Fibroblast of peridontal ligament (primary cell): ENCODE data around the gene RUNX1.
A peak's percentile ranks its signal among the peaks of the same experiment; 100 is the strongest.

ENCODE experiments used
- DNase-seq: peaks from one replicate; pipeline ENCODE4 v3.0.0-alpha.2; 2010; ENCODE audit errors: extremely low read depth

The RUNX1 gene

GRCh38 chr21:34790341-34790740 lies 258.8 kb downstream of the RUNX1 start:
- no peak for DNase-seq

DNA sequence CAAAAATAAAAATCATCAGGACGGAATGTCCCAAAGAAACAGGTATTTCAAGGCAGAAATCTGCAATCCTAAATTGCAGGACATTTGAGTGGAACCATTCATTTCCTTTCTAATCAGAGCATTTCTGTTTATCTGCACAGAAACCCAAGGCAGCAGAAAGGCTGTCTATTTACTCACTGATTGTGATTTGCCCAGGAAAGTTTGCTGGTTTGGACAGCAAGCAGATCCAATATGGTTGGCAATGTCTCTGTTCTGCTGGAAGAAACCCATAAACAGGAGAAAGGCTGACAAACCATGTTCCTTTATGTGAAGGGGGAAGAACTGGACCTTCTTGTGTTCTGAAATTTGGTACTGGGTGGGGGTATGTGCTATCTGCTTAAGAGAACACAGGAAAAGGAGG lies 260.2 kb downstream of the RUNX1 start:
- DNase-seq: no peak

GRCh38 chr21:34783815-34784214 lies 265.3 kb downstream of the RUNX1 start:
- no peak for DNase-seq

GRCh38 chr21:34782506-34783360 lies 266.4 kb downstream of the RUNX1 start:
- no peak for DNase-seq

DNA sequence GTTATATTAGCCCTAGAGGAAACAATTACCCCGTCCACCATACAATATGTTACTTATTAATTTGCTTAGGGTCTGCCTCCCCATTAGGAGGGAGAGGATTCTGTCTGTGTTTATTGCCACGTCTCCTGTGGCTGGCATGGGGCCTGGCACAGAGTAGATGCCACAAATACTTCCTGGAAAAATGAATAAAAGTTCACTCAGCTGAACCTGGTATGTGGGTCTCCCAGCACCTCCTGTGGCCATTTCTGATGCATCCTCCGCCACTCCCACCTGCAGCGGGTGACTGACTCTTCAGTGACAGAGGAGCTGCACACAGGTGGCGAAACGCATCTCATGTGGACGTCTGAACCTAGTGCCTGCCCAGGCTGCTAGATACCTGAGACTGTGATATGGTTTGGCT lies 267.6 kb downstream of the RUNX1 start:
- DNase-seq: no peak

- DNase-seq: no peak
Measured at GRCh38 chr21:34779860-34780259, 269.2 kb downstream of the RUNX1 start.

GRCh38 chr21:34775793-34776192 lies 273.3 kb downstream of the RUNX1 start:
- no peak for DNase-seq

DNA sequence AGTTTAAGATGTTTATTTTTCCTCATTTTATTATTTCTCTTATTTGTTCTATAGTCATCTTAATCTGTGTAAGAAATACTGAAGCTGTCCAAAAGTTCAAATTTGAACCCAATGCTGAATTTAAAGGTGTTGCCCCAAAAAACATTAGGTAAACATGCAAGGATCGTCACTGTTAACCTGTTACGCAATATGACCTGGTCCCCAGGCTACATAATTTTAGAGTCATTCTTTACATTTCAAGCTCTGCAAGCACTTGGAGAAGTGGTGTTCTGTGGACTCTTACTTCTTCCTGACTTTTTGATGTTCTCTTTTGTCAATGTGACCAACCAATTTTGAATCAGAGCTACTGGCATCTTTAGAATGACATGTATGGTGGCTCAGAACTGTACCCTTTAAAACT lies 274.4 kb downstream of the RUNX1 start:
- no peak for DNase-seq

- peak; percentile 74 for DNase-seq
Measured at GRCh38 chr21:34771512-34772028, 277.5 kb downstream of the RUNX1 start.

DNA sequence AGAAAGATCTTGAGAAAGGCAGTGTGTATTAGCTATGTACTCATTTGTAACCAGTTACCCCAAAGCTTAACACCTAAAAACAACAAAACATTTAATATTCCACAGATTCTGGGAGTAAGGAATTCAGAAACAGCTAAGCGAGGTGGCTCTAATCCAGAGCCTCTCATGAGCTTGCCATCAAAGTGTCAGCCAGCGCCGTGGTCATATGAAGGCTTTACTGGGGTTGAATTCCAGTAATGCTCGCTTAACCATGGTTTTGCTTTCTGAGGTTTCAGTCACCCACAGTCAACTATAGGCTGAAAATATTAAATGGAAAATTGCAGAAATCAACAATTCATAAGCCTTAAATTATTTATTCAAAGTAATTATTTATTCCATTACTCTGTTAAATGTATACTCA lies 278.5 kb downstream of the RUNX1 start:
- peak; percentile 30 for DNase-seq

DNA sequence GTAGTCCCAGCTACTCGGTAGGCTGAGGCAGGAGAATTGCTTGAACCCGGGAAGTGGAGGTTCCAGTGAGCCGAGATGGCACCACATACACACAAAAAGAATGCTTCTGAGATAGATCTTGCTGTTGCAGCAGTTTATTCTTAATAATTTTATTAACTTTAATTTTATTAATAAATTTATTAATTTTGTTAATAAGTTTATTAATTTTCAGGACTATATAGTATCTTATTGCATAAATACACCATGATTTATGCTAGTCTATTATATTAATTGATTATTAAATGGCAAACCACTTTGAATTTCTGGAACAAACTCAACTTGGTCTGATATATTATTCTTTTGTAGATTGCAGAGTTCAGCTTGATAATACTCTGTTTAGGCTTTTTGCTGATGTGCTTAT lies 280.8 kb downstream of the RUNX1 start:
- DNase-seq: no peak

GRCh38 chr21:34766862-34767261 lies 282.2 kb downstream of the RUNX1 start:
- no peak for DNase-seq

DNA sequence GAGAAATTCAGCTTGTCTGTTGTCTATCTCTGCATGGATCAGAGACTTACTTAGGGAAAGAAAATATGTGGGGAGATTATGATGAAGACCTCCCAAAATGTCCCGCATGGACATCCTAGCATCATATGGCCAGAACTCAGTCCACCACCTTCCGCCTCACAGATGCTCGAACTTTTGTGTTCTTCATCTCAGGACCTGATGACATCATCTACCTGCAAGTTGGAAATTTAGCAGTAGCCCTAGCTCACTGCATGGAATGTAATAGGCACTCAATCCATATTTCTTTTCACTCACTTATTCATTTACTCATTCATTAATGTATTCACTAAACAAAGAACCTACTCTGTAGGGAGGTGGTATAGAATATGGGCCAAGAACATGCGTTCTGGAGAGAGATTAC lies 283.5 kb downstream of the RUNX1 start:
- DNase-seq: no peak

DNA sequence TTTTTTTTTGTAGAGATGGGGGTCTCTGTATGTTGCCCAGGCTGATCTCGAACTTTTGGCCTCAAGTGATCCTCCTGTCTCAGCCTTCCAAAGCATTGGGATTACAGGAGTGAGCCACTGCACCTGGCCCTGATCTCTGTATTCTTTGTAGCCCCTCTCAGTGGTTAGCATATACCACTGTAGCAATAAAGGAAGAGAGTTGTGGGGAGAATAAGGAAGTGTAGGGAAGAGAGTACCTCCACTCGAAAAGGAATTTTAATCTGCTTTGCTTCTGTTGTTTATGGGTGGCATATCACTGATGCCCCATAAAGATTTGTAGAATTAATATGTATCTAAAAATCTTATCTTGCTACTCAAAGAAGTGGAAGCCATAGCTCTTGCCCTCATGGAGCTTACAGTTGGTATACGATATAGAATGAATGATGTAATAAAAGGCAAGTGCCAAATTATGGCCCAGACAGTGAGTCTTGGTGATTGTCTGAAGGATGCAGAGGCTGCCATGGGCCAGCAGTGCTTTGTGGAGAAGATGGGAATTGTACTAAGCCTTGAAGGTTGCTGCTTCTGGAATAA lies 284.3 kb downstream of the RUNX1 start:
- no peak for DNase-seq

DNA sequence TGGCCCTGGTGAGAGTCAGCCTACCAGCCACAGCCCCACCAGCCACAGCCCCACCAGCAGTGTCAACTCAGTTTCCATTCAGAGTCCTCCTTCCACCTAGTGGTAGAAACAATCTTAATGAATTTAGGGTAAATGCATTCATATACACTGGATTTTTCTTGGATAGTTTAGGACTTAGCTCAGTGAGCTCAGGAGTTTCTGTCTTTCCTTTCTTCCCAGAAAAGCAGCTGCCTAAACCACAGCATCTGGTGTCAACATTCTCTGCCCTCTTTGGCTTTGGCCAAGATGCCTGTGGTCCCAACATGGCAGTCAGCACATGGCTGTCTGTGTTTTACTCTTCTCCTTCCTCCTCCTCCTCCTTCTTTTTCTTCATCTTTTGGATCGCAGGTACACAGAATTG lies 286.3 kb downstream of the RUNX1 start:
- peak; percentile 90 for DNase-seq

- no peak for DNase-seq
Measured at GRCh38 chr21:34761758-34762330, 287.3 kb downstream of the RUNX1 start.

DNA sequence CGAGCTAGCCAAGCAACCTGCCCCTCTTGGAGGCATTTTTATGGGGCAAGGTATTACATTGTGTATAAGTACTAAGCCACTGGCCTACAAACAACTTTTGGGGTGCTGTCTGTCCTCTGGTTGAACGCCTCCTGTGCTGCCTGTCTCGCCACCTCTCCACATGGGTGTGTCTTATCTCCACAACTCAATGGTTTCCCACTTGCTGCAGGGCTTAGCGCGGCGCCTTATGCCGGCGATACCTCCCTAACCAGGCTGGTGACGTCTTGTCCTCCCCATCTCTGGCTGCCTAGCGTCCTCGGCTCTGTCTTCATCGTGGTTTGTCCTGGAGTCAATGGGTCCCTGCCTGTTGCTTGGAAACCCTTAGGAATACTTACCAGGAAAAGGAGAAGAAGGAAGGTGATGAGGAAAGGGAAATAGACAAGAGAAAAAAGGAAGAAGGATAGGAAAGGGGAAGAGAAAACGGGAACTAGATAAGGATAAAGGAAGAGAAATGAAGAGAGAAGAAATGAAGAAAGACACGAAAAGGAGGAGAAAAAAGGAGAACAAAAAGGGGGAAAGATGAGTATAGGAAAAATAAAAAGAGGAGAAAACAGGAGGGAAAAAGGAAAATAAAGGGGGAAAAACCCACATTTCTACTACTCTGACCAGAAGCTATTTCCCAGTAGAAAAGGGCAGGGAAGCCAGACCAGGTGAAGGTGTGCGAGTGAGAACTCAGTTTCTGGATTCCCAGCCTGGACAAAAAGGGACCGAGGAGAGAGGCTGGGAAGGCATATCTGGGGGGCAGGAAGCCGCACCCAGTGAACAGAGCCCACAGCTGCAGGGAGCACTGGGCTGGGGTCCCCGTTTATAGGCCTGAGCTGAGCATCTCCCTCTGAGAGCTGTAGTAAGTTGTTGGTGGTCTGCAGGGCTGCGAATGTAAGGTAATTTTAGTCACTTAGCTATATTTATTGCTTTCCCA lies 294.1 kb downstream of the RUNX1 start:
- DNase-seq: no peak

DNA sequence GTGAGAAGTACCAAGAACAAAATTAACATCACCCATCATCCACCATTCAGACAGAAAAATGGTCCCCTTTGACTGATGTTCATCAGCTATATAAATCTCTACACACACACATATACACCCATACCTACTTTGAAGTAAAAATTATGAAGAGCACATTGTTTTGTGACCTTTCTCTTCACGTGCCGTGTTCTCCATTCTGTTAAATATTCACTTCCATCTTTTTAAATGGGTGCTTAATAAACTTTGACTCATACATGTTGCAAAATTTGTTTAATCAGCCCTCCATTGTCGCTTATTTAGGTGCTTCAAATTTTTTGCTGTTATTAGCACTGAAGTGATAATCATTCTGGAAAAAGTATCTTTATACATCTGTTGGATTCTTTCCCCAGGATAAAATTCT lies 300.2 kb downstream of the RUNX1 start:
- no peak for DNase-seq

DNA sequence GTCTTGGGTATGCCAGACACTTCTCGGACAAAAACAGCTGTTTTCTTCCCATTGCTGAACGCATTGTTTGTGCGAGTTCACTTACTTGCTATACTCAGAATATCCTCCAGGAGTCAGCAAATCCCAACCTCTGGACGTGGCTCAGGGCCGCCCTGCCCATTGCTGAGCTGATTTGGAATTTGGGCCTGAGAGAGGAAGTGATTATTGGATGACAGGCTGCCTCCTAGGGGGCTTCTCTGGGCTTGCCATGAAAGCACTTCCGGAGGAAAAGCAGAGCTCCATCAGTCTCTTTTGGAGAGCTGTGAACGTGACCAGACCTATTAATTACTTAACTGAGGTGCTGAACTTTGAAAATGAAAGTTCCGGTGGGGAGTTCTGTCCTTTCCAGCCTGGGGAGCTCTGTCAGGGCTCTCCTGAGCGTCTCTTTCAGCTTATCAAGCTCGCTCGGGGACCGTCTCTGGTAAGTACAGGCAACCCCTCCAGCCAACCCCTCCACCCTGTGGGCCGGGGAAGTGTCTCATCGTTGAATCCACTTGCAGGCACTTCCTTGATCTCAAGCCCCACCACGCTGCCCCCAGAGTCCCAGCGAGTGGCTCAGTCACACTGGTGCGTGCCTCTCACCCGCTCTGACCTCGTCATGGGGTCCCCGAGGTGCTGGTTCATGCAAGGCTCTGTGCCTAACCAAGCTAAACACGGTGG lies 303.4 kb downstream of the RUNX1 start:
- DNase-seq: peak; percentile 93

- no peak for DNase-seq
Measured at GRCh38 chr21:34744801-34745200, 304.3 kb downstream of the RUNX1 start.

DNA sequence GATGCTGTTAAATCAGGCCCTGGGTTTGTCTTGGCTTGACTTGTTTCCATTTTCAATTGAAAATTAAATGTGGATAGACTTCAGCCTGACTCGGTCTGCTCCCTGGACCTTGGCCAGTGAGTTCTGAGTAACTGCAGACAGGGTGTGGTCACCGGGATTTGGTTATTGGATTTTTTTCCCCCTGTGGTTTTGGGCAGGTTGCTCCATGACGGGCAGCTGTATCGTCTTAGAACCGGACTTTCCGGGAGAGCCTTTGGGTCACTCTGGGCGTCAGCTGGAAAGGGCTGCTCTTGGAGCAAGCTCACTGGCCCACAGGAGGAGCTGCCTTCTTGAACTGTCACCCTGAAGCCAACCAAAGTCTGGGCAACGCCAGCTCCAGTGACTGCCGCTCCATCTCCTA lies 305.3 kb downstream of the RUNX1 start:
- DNase-seq: peak; percentile 82
